Stimulated activated CD8-positive, alpha-beta memory T cell treated with anti-CD3 and anti-CD28 coated beads, Interleukin-4, amount 100 ng/mL, for 24 hours (primary cell): ENCODE measurements around the gene MAP2K5.
A peak's percentile ranks its signal among the peaks of the same experiment; 100 is the strongest.

ENCODE experiments used
- DNase-seq: peaks from one replicate; pipeline ENCODE4 v3.0.0-alpha.2; 2020; ENCODE audit warnings: low read depth

MAP2K5 gene

DNA sequence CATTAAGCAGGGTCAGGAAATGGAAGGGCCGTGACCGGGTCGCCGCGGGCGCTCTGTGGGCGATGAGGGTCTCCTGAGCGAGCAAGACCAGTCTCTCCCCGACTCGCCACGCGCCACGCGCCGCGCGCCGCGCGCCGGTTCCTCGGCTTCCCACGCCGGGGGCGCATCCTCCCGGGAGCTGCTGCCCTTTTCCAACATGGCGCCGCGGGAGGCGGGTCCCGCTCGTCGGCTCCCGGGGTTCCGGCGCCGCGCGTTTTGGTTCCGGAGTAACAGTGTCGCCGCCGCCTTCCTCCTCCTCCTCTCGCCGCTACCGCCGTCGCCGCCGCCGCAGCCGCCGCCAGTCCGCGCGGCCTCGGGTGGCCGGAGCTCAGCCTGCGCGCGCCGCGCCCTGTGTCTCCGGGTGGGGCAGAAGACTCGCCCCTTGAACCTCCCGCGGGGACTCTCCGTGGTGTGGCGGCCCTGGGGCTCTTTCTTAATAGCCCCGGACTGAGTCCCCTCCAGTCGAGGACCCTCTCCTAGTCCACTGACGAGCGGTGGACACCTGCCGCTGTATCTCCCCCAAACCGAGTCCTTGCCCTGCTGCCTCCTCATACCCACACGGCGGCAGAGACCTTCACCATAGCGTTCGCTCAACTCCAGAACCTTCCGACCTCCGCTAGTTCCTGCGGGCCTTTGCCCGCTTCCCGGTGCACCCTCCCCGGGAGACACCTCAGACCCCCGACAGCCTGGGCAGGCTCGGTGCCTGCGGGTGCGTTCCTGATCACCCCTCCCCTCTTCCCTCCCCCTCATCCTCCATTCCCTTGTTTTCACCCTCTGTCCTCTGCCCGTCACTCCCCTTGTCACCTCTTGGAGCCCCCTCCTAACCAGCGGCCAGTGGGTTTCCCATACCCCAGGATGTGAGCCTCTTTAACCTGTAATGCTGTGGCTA lies at the start of gene MAP2K5:
Gene MAP2K5, plus strand, starts transcription at position 284 of the 928 bp plus-strand sequence. Its CDS starts 633 bp downstream, at position 917.
- DNase-seq: peak; percentile 77

DNA sequence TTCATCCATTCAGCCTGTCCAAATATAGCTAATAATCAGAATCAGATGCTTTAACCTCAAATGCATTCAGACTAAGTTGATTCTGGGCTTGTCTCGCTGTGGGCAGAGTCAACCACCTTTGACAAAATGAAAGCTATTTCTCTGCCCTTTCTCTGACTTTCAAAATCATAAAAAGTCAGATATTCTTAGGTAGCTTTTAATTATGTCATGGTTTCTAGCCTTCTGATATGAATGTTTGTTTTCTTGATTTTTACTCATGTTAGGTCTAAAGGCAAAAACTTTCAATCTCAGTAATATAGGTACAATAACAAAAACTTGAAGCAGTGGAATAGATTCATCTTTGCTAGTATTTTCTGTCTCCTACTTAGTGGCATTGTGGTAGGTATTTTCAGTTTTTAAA lies 46.9 kb upstream of the MAP2K5 start:
- no peak for DNase-seq

DNA sequence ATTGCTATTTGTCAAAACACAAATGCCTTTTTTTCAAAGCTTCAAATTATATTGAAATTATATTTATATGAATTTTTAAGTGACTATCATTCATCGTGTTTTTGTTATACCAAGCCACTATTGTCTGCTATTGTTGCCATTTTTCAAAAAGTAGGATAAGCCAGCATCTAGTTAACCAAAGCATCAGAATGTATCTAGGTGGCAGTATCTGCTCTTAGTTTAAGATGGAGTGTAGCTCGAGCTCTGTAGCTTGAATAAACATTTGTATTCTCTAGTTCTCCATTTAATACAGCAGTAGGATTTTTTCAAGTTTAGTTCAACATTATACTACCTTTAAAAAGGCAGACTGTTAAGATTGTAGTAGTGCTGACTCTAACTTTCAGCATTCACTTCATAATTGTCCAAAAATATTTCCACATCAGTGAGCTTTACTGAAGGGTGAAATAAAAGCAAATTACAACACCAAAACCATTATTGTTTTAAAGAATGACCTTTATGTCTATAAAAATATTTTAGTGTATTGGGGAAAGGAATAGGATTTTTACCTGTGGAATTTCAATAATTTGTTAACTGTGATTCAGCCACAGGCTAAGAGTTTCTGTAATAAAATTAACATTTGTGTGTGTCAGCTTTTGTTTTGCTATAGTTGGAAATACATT lies 41.2 kb upstream of the MAP2K5 start:
- DNase-seq: no peak

- no peak for DNase-seq
These were observed 40.6 kb upstream of the MAP2K5 start for GRCh38 chr15:67501836-67502461.

DNA sequence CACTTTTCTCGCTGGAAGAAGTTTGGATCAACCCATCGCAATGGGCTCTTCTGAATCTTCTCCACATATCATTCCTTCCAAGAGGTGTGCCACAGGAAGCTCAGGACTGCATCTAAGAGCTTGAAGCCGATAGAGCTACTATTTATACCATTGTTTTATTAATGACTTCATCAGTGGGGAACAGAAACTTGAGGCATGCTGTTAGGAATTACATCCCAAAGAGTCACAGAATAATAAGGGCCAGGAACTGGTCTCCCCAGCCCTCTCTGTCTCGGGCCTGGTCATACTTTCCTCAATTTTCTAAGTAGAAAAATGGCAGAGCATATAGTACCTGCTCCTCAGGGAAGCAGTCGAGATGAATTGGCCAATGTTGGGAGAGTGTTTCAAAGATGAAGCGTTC lies 38.4 kb upstream of the MAP2K5 start:
- no peak for DNase-seq

- no peak for DNase-seq
These were observed 37.7 kb upstream of the MAP2K5 start for GRCh38 chr15:67504796-67505195.

- no peak for DNase-seq
These were observed 36.6 kb upstream of the MAP2K5 start for GRCh38 chr15:67505675-67506572.

GRCh38 chr15:67506775-67507747 lies 35.4 kb upstream of the MAP2K5 start:
- no peak for DNase-seq

GRCh38 chr15:67508407-67508806 lies 34.1 kb upstream of the MAP2K5 start:
- no peak for DNase-seq

DNA sequence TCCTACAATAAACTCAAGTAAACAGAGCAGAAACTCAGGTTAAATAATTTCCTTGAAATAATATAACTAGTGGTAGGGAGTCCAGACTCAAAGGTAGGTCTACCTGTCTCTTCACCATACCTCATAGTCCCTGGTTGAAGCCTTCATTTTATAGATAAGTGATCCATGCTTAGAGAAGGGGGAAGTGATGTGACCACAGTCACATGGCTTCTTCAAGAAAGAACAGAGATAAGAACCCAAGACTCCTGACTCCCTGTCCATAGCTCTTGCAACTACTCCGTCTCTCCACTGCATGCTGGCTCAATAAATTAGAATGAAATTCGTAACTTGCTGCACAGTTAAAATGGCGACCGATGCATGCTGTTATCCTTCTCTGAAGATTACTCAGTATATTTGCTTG lies 32.6 kb upstream of the MAP2K5 start:
- DNase-seq: no peak

DNA sequence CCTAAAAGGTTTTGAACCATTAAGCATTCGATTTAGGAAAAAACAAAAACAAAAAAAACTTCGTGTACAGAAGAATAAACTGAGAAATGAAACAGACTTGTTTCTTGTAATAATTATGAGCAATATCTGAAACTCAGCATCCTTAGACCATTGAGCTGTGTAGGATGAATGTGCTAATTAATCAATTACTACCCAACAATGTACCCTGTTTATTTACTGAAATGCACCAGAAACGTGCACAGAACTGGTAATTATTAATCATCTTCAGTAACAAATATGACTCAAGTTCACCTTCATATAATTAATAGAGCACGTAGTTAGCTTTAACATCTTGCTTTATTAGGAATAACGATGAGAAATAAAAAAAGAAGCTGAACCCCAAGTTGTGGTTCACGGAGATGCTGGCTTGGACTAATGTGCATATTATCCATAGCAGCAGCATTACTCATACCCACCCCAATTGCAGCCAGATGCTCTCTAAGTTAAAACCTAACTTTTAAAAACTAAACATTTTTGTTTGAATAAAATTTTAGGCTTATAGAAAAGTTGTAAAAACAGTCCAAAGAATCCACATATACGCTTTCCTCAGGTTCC lies 31.8 kb upstream of the MAP2K5 start:
- no peak for DNase-seq

DNA sequence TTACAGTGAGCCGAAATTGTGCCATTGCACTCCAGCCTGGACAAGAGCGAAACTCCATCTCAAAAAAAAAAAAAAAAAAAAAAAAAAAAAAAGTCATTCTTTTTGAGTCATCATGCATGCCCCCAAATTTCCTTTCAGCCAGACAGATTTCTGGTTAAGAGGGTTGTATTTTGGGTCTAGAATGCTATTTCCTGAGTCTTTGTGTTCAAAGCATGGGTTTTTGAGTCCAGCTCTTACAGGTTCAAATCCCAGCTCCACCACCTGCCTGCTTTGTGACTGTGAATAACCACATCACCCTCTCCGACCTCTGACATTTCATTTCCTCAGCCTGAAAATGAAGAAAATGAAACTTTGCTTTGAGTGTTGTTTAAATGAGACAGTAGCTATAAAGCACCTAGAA lies 30.9 kb upstream of the MAP2K5 start:
- no peak for DNase-seq

DNA sequence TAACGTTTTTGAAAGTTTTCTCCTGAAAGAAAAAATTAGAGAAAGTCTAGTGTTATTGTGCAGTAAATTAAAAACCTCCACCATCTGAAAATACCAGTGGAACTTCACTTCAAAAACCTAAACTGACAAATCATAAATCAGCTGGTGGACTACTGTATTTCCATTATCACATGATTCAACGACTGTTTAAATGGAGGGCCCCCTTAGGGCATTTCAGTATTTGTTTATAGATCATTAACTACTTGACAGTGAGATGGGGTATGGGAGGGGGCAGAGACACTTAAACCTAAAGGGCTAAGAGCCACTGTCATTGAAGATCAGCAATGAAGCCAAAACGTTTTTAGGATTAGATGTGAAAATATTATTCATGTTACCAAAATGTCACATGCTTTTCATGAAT lies 30.4 kb upstream of the MAP2K5 start:
- no peak for DNase-seq

DNA sequence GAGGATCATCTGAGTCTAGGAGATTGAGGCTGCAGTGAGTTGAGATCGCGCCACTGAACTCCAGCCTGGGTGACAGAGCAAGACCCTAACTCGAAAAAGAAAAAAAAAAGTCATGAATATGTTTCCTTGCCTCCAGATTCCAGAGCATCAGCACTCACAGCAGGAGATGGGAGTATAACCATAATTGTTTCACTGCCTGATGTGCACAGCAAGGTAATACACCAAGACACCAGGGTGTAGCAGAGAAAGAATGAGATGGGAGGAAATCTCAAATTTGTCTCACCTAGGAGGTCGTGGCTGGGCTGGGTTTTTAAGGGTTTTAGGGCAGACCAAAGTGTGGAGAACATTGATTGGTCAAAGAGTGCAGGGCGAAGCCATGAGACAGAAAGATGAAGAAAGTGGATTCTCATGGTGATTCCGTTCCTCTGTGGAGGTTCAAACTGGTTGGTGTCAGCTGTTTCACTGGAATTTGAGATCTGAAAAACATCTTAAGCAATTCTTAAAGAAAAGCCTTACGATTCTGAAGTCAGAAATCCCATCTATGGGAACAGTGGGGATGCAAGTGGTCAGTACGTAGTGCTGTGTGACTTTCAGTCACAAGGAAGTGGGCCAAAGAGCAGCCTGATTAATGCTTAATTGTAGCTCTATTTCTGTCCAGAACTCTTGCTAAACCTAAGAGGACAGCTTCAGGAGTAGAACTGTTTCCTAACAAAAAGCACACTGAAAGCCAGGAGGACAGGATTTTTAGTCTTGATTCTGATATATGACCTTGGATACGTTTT lies 29.4 kb upstream of the MAP2K5 start:
- DNase-seq: no peak

GRCh38 chr15:67515090-67515489 lies 27.4 kb upstream of the MAP2K5 start:
- no peak for DNase-seq

DNA sequence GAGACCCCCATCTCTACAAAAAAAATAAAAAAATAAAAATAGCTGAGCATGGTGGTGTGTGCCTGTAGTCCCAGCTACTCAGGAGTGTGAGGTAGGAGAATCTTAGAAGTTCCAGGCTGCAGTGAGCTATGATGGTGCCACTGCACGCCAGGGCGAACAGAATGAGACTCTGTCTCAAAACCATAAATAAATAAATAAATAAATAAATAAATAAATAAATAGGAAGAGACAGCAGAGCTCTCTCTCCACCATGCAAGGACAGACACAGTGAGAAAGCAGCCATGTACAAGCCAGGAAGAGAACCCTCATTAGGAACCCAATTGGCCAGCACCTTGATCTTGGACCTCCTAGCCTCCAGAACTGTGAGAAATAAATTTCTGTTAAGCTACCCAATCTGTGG lies 26.9 kb upstream of the MAP2K5 start:
- no peak for DNase-seq

- DNase-seq: no peak
These were observed 22.0 kb upstream of the MAP2K5 start for GRCh38 chr15:67520321-67521028.

DNA sequence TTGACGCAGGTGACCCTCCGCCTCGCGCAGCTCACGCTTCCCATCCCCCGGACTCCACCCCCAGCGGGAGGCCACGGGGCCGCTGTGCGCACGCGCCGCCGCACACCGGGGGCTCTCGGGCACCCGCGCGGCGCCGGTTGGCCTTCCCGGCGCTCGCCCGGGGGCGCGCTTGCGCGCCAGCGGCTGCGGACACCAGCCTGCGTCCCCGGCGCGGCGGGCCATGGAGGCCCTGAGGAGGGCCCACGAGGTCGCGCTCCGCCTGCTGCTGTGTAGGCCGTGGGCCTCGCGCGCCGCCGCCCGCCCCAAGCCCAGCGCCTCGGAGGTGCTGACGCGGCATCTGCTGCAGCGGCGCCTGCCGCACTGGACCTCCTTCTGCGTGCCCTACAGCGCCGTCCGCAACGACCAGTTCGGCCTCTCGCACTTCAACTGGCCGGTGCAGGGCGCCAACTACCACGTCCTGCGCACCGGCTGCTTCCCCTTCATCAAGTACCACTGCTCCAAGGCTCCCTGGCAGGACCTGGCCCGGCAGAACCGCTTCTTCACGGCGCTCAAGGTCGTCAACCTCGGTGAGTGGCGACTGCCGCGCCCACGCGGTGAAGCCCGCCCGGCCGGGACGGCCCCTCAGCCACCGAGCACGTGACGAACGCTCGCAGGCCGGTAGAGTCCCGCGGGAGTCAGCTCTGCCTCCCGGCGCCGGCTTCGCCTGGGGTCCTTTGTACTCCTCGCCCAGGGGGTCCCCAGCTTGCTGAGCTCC lies 21.3 kb upstream of the MAP2K5 start, which contains the start of gene C15orf61:
Gene C15orf61, plus strand, starts transcription at position 103 of the 754 bp plus-strand sequence. Its CDS starts 118 bp downstream, at position 221.
- DNase-seq: peak; percentile 77
